Stimulated activated CD4-positive, alpha-beta T cell treated with anti-CD3 and anti-CD28 coated beads, Interleukin-4, amount 100 ng/mL, for 24 hours (primary cell): ENCODE data around the gene C17orf78.
"Not testable (repeated sequence)": the region's sequence is repeated elsewhere in the genome, so short reads cannot be mapped to it uniquely, and the experiment has no call there.

Experiments used
- DNase-seq: peaks from one replicate; pipeline ENCODE4 v3.0.0-alpha.2; 2020

C17orf78 gene

DNA sequence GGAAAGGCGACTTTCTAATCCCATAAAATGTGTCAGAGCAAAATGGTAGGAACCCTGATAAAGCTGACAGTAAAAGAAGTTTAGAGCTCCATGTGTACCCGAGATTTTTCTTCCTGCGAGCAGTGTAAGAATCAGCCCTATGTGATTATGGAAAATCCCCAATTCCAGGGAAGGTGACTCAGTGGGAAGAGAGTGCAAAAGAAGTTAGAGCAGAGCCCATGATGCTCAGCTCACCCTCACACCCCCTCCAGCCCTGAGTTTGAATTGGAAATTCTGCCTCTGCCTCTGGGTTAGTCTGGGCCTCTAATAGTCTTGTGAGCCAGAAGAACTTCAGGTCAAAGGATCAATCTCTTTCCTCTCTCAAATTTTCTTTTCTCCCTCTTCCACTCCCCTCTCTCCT lies 12.5 kb downstream of the C17orf78 start:
- no peak for DNase-seq

DNA sequence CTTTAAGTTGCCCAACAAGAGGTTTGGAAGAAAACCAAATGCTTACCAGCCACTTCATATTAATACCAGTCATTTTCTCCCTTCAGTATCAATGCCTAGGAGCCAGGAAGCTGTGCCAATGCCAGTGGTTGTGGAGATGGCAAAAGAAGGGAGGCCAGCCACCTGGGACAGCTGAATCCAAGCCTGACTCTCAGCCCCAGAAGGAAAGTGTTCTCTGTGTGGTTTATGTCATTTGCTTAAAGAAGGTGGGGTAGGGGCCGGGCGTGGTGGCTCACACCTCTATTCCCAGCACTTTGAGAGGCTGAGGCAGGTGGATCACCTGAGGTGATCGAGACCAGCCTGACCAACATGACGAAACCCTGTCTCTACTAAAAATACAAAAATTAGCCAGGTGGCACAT lies 13.4 kb downstream of the C17orf78 start:
- no peak for DNase-seq

DNA sequence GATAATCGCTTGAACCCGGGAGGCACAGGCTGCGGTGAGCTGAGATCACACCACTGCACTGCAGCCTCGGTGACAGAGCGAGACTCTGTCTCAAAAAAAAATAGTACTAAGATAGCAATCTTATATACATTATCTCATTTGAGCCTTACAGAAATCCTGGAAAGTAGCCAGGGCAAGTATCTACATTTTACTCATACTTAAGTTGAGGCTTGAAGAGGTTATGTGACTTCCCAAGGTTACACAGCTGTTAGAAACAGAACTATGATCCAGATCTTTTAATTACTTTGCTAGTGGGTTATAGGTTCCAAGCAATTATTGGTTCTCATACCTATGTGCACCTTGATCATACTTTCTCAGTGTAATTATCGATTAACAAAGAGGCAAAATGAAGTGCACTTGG lies 15.4 kb downstream of the C17orf78 start:
- no peak for DNase-seq

DNA sequence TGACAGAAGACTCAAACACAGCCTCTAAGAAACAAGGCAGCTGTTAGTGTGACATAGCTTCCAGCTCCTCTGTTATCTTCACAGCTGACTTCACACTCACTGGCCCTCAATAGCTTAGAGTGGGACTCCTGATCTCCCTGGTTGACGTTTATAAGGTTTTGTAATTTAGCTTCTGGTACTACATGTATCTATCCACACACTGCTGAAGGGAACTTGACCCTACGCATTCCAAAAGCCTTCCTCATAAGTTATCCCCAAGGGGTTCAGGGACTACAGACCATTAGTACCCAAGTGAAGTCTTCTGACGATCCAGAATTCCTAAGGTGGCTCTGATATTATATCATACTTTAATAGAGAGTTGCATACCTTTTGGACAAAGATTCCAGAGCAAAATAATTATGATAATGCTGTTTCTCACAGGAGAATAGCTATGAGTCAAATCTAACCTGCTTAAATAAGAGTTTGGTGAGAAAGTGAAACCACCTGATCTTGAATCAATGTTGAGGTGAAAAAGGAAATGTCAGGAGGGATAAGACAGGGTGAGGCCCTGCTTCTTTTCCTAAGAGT lies 16.3 kb downstream of the C17orf78 start:
- DNase-seq = no peak

DNA sequence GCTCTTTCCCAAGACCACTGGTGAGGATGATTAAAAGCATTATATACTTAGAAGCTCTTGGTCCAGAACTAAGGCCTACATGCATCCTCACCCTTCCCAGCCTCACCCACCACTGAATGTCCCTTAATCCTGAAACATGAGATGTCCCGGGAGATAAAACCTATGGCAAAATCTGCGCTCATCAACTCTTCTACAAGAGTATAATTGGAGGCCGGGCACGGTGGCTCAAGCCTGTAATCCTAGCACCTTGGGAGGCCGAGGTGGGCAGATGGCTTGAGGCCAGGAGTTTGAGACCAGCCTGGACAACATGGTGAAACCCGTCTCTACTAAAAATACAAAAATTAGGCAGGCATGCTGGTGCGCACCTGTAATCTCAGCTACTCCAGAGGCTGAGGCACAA lies 17.6 kb downstream of the C17orf78 start:
- no peak for DNase-seq

DNA sequence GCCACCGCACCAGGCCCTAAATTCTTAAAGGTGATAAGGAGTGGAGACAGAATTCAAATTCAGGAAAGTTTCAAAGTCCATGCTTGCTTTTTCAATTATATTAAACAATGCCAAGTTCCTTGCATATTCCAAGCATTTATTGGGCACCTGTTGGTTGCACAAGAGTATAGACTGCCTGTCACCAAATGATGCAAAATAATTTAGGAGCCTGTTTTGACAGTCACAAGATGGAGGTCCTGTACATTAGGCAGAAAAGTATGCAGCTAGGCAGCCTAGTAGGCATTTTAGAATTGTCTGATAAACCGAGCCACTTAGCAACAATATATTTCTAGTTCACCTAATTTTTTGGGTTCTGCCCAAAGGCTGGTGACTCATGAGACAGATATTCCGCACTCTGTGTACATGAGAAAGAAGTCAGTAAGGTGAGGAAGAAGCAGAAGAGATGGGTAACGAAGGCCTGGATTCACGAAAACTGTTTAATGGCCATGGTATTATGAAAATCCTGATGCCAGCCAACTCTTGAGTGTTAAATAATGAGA lies 23.5 kb downstream of the C17orf78 start:
- no peak for DNase-seq

DNA sequence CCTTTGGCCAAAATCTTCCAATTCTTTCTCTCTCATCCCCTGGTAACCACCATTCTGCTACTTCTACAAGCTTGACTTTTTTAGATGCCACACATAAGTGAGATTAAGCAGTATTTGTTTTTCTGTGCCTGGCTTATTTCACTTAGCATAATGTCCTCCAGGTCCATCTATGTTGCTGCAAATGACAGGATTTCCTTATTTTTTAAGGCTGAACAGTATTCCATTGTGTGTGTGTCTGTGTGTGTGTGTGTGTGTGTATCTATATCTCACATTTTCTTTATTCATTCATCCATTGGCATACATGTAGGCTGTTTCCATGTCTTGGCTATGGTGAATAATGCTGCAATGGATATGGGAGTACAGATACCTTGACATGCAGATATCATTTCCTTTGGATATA lies 24.7 kb downstream of the C17orf78 start:
- no peak for DNase-seq

DNA sequence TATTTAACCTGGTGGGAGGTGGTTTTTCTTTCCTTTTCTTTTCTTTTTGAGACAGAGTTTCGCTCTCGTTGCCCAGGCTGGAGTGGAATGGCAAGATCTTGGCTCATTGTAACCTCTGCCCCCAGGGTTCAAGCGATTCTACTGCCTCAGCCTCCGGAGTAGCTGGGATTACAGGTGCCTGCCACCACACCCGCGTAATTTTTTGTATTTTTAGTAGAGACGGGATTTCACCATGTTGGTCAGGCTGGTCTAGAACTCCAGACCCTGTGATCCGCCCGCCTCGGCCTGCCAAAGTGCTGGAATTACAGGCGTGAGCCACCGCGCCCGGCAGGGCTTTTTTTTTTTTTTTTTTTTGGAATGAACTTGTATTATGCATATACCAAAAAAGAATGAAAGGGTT lies 29.7 kb downstream of the C17orf78 start:
- DNase-seq = not testable (repeated sequence)

DNA sequence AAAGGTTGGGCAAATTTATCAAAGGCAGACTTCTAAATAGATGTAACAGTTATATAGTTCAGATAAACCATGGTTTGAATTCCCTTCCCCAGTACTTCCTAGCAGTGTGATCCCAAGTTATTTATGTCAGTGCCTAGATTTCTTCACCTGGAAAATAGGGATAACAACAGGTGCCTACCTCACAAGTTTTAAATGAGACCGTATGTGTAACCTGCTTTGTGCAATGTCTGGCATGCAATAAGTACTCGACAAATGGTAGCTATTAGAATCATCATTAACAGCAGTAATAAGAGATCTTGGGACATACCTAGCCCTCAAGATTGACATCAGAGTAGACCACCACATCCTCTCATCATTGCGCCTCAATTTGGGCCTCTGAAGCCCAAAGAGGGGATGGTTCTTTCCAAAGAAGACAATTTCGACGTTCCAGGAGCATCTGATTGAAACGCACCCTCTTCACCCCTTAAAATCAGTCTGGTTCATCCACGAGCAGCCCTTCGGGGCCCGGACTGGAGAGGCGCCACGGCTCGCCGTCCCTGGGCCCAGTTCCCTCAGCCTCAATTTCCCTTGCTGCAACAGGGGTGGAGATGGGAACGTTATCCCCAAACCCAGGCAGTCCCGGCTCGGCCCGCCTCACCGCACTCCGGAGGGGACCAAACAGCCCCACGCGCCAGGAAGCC lies 30.3 kb downstream of the C17orf78 start:
- DNase-seq = no peak

DNA sequence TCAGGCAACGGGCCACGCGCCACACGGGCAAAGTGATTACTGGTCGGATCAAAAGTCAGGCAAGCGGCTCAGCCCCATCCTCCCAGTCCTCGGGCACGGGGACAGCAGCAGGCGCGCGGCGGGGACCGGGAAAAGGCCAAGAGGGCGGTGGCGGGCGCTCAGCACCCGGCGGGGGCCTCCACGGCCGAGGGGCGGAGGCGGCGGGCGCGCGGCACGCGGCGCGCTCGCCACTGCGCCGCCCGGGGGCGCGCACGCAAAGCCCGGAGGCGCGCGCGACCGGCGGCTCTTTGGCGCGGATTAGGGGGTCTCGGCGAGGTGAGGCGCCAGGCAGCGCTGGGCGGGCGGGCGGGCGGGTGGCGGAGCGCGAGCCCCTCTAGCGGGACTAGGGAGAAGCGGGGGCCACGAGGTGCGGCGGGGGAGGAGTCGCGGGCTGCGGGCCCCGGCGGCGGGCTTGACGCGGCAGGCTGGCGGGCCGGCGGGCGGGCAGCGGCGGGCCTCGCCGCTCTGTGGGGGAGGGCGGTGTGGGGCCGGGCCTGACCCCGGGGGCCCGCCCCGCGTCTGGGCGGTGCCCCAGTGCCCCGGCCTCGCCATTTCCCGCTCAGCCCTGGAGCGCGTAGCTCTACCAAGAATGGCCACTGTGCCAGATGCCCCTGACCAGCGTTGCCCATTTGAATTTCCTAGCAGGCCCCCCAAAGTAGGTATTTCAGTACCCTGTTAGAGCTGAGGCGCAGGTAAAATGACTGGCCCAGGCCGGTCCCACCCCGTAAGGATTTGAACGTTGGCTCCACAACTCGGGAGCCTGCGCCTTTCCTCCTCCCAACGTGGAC lies 31.1 kb downstream of the C17orf78 start, which contains the start of the genes ACACA and TADA2A:
Gene ACACA, minus strand, starts transcription at position 202 of the 827 bp plus-strand sequence. CDS start 537 bp downstream, outside the sequence.
Gene TADA2A, plus strand, starts transcription at position 252 of the 827 bp plus-strand sequence. CDS start 4,480 bp downstream, outside the sequence.
- peak; percentile 79 for DNase-seq

DNA sequence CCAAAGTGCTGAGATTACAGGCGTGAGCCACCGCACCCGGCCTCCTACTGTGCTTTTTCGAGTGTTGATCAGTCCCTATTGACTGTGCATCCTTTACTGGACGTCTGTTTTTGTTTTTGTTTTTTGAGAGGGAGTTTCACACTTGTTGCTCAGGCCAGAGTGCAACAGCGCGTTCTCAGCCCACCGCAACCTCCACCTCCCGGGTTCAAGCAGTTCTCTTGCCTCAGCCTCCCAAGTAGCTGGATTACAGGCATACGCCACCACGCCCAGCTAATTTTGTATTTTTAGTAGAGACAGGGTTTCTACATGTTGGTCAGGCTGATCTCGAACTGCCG lies 32.3 kb downstream of the C17orf78 start:
- not testable (repeated sequence) for DNase-seq

DNA sequence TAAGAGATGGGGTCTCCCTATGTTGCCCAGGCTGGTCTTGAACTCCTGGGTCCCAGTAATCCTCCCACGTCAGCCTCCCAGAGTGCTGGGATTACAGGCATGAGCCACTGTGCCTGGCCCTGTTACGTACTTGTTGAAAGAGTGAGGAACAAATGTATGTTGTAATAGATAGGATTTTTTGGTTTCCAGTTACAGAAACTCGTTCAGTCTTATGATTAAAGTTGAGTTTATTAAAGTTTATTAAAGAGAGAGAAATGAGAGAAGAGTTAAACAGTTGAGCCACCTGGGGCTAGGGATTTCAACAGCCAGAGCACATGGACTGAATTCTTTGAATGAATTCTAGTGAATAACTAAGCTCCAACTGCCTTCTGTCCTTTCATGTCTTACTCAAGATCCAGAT lies 34.6 kb downstream of the C17orf78 start:
- DNase-seq = no peak

DNA sequence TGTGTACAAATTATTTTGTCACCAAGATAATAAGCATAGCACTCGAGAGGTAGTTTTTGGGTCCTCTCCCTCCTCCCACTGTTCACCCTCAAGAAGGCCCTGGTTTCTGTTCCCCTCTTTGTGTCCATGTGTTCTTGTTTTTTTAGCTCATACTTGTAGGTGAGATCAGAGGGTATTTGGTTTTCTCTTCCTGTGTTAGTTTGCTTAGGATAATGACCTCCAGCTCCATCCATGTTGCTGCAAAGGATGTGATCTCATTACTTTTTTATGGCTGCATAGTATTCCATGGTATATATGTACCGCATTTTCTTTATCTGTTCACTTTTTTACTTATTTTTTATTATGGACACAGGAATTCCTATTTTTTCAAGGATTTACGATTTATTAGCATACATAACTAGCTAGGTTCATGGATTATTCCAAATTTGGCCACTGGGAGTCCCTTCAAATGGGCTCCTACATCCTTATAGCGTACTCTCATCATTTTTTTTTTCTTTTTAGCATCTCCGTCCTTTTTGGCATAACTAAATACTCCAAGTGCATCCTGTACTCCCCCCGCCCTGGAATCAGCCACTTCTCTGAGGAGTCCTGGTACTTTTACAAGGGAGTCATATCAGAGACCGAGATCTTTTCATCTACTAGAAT lies 38.2 kb downstream of the C17orf78 start:
- no peak for DNase-seq

DNA sequence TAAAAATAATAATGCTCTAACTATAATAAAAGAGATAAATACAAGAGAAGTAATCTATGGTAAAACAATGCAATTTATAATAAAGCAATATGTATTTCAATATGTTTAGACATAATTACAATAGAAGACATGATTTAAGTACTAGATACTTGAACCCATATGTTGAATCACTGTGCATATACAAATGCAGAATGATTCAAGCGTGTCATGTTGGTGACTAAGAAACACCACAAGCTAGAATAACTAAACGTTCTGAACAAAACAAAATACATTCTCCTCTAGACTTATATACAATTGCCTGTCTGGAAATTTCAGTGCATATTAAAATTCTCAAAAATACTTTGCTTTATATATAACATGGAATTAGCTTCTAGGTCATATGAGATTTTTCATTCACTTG lies 42.1 kb downstream of the C17orf78 start:
- no peak for DNase-seq

DNA sequence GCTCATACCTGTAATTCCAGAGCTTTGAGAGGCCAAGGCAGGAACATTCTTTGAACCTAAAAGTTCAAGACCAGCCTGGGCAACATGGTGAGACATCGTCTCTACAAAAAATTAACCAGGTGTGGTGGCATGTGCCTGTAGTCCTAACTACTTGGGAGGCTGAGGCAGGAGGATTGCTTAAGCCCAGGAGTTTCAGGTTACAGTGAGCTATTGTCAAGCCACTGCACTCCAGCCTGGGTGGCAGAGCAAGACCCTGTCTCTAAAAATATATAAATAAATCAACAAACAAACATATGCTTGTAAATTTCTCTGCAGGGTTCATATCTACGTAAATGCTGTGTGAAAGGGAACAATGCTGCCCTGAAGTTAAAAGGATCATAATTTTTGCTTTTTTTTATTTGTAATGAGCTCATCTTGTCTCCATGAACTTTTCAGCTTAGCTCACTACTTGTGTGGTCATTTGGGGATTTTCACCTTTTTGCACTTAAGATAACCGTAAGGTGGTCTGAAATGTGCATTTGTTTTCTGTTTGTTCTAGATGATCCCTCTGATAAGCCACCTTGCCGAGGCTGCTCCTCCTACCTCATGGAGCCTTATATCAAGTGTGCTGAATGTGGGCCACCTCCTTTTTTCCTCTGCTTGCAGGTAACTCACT lies 47.3 kb downstream of the C17orf78 start:
- DNase-seq = no peak

DNA sequence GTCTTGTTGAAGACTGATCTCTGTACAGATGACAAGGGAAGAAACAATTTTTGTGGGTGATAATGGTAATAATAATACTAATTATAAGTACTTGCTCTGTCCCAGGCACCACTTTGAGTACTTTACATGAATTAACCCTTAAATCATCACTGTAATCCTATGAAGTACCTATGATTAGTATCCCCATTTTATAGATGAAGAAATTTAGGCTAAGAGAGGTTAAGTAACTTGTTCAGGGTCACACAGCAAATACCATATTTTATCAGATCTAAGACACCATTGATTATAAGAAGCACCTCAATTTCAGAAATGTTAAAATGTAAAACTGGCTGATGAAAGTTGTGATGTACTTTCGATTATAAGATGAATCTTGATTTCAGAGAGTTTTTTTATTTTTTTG lies 49.5 kb downstream of the C17orf78 start:
- no peak for DNase-seq

DNA sequence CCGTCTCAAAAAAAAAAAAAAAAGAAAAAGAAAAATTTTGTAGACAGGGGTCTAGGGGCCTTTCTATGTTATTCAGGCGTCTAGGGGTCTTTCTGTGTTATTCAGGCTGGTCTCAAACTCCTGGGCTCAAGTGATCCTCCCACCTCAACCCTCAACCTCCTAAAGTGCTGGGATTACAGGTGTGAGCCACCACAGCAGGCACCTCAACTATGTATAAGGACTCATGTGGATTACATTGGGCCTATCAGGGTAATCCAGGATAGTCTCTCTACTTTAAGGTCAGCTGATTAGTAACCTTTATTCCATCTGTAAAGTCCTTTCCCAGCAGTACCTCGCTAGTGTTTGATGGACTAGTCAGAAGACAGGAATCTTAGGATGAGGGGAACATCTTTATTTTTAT lies 53.3 kb downstream of the C17orf78 start:
- DNase-seq = no peak

DNA sequence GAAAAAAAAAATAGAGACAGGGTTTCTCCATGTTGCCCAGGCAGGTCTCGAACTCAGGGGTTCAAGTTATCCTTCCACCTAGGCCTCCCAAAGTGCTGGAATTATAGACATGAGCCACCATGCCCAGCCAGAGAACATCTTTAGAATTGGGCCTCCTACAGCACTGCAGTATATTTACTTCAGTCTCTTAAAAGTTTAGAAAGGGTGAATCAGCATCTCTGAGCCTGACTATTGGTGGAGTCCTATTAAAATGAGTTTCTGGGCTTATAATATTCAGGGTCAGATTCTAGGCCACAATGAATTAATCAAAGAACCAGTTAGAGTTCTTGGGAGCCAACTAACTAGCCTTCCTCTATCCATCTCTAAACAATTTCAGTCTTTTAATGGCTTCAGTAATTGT lies 53.7 kb downstream of the C17orf78 start:
- DNase-seq = no peak

DNA sequence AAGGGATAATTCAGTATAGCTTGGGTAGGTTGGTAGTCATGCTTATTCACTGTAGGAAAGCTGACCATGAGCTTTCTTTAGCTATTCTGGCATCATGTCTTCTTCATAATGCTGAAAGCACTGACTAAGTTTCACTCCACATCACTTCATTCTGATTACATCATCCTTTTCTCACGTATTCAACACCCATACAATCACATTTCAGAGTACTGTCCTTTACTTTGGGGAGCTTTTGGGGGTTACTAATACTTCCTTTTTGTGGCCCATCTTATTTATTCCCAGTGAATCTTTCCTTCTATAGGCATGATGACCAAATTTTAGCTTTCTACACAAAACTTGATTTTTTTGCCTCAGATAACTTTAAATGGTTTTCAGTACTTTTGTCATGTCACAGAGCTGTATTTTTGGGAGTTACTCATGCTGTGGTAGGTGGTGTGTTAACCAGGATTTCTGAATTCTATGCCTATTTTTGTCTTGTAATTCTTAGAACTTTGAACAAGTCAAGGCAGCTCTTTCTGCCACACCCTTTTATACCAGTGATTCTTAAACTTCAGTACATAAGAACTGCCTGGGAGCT lies 54.4 kb downstream of the C17orf78 start:
- no peak for DNase-seq

DNA sequence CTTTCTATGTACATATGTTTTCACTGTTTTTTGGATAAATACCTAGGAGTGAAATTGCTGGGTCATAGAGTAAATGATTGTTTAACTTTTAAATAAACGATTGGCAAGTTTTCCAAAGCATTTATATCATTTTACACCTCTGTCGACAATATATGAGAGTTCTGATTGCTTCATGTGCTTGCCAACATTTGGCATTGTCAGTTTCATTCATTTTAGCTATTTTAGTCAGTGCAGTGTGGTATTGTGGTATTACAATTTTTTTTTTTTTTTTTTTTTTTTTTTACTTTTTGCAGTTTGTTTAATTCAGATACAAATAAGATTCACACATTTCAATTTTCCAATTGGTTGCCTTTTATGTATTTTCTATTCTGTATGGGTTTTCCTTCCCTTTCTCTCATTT lies 56.9 kb downstream of the C17orf78 start:
- DNase-seq = no peak

DNA sequence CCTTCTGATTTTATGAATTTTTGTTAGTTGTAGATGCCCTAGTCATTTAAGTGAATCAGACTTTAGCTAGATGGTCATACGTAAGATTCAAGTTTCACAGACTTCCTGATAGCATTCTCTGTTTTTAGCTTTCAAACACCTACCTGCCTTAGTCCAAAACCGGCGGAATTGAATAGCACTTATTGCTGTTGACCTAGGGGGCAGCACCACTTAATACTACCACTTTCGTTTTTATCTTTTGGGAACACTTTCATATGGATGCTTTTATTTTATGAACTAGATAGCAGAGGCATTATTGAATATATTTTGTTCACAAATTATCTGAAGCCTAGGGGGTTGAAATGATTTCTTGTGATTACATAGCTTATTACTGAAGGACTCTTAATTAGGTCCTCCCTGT lies 62.4 kb downstream of the C17orf78 start:
- DNase-seq = no peak

DNA sequence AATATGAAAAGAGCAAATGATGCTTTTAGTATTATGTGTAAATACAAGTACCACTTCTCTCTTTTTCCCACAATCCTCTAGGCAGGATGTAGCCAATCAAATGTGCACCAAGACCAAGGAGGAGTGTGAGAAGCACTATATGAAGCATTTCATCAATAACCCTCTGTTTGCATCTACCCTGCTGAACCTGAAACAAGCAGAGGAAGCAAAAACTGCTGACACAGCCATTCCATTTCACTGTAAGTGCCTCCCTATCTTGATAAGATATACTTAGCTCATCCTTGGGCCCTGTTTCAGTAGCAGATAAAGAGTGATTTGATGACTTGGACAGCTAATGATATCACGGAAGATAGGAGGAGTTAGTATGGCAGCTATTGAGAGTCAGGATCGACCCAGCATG lies 64.6 kb downstream of the C17orf78 start:
- DNase-seq = no peak
